DND-41 (cell line): Measurements from ENCODE around the gene CDH10.

ENCODE experiments used
- ATAC-seq: fragments of 200-7000 bp; cut with Tn5 transposase; 3 replicates; pipeline ENCODE4 v1.9.1; 2021; ENCODE audit warnings: low read depth; ENCODE audit not compliant: insufficient read depth
- DNase-seq: peaks from one replicate; pipeline ENCODE4 v3.0.0-alpha.2; 2020
- H2AFZ ChIP-seq: 2 replicates; pipeline ENCODE4 v1.6.0; 2012; ENCODE audit warnings: low read depth, low read length
- H3K27ac ChIP-seq: 2 replicates; pipeline ENCODE4 v1.5.1; 2012; ENCODE audit warnings: low read length, inconsistent platforms
- H3K27me3 ChIP-seq: fragments of 200-600 bp; sonication (generic); 2 replicates; pipeline ENCODE4 v1.6.0; 2012; ENCODE audit warnings: low read length, mild to moderate bottlenecking, inconsistent platforms; ENCODE audit not compliant: insufficient read depth, poor library complexity
- H3K36me3 ChIP-seq: 2 replicates; pipeline ENCODE4 v1.5.1; 2012; ENCODE audit warnings: low read length, inconsistent platforms; ENCODE audit not compliant: insufficient read depth
- H3K4me1 ChIP-seq: 2 replicates; pipeline ENCODE4 v1.5.1; 2012; ENCODE audit warnings: mild to moderate bottlenecking, low read length; ENCODE audit not compliant: insufficient read depth
- H3K4me2 ChIP-seq: 2 replicates; pipeline ENCODE4 v1.6.0; 2012; ENCODE audit warnings: mild to moderate bottlenecking, moderate library complexity, low read length, inconsistent platforms; ENCODE audit not compliant: insufficient read depth
- H3K4me3 ChIP-seq, 2 experiments: fragments of 200-600 bp in 1 of 2; shearing (Covaris generic) in 1 of 2; 2 replicates each; pipeline ENCODE4 v1.5.1; 2012 to 2016; ENCODE audit warnings: inconsistent platforms in 2 of 2, low read length in 2 of 2, mild to moderate bottlenecking in 2 of 2, low read depth in 1 of 2, moderate library complexity in 1 of 2
- H3K79me2 ChIP-seq: 2 replicates; pipeline ENCODE4 v1.6.0; 2012; ENCODE audit warnings: low read length, inconsistent platforms; ENCODE audit not compliant: insufficient read depth
- H3K9ac ChIP-seq: 2 replicates; pipeline ENCODE4 v1.6.0; 2012; ENCODE audit warnings: low read depth, mild to moderate bottlenecking, inconsistent platforms, low read length, moderate library complexity
- H3K9me3 ChIP-seq: 2 replicates; pipeline ENCODE4 v1.5.1; 2012; ENCODE audit warnings: low read length, moderate library complexity, mild to moderate bottlenecking, inconsistent platforms; ENCODE audit not compliant: insufficient read depth, severe bottlenecking
- H4K20me1 ChIP-seq: 2 replicates; pipeline ENCODE4 v1.6.0; 2012; ENCODE audit warnings: low read length; ENCODE audit not compliant: insufficient read depth
- CTCF ChIP-seq: IDR thresholded peaks from 2 replicates; pipeline ENCODE4 v1.5.1; 2012; ENCODE audit warnings: borderline replicate concordance, low read length, moderate library complexity, mild to moderate bottlenecking; ENCODE audit not compliant: poor library complexity, severe bottlenecking; ENCODE audit errors: extremely low read depth
- EZH2 ChIP-seq: IDR thresholded peaks from 3 replicates; pipeline ENCODE4 v1.6.1; 2012; ENCODE audit warnings: borderline replicate concordance, low read depth, mild to moderate bottlenecking, moderate library complexity, low read length, inconsistent platforms; ENCODE audit not compliant: severe bottlenecking

CDH10 gene

DNA sequence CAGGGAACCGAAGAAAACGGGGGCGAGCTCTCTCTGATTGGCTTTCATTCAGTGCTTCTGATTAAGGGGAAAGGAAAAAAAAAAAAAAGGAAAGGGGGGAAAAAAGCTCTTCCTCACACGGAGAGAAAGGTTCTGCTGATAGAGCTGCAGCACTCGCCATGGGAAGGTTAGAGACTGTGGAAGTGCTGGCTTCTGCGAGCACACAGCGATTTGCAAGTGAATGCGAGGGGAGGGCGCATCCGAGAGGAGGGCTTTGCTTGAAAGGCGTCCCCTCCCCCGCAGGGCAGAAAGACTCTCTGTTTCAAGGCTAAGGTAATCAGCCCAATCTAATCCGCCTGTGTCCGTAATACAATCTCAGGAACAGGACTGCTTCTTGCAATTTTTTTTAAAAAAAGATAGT lies at the start of gene CDH10:
TSS of gene CDH10 (minus strand) at position 218 of the 400 bp plus-strand sequence. CDS start 51,488 bp downstream, outside the sequence.
- DNase-seq (no peak), ATAC-seq (no peak)

DNA sequence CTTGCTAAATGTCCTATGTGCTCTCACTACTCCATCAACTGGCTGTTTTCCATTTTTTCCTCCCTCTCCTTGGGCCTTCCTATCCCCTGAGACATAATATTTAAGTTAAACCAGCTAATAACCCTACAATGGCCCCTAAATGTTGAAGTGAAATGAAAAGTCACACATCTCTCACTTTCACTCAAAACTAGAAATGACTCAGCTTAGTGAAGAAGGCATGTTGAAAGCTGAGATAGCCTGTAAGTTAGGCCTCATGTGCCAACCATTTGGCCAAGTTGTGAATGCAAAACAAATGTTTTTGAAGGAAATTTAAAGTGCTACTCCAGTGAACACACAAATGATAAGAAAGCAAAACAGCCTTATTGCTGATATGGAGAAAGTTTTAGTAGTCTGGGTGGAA lies 48.8 kb upstream of the CDH10 start:
- TF ChIP-seq CTCF (no peak), EZH2 (no peak)
- Histone ChIP-seq H3K79me2 (no peaks in the 10 kb centered on the region), H3K36me3 (no peaks in the 10 kb centered on the region), H3K4me2 (no peak overlapping the region), H4K20me1 (no peaks in the 10 kb centered on the region), H3K4me3 (no peak overlapping the region), H3K4me1 (no peaks in the 10 kb centered on the region), H3K9me3 (no peaks in the 10 kb centered on the region), H3K27ac (no peak overlapping the region), H3K27me3 (no peaks in the 10 kb centered on the region), H3K9ac (no peak overlapping the region), H2AFZ (no peak overlapping the region)
- DNase-seq (no peak), ATAC-seq (no peak)

More for the DNA sequence above, at the start of gene CDH10:
- no peak within 1 kb of the TSS for H3K27ac ChIP-seq
- no peaks in the 10 kb centered on the region for H3K36me3 ChIP-seq
- H3K4me2 ChIP-seq = no peak within 1 kb of the TSS
- no peaks in the 10 kb centered on the region for H3K79me2 ChIP-seq
- no peak within 1 kb of the TSS for H3K4me3 ChIP-seq
- no peaks in the 10 kb centered on the region for H3K9me3 ChIP-seq
- H3K4me1 ChIP-seq = no peaks in the 10 kb centered on the region
- no peaks in the 10 kb centered on the region for H3K27me3 ChIP-seq
- H2AFZ ChIP-seq = no peak within 1 kb of the TSS
- H3K9ac ChIP-seq = no peak within 1 kb of the TSS
- TF ChIP-seq EZH2 = no peak
- TF ChIP-seq CTCF = no peak
- no peaks in the 10 kb centered on the region for H4K20me1 ChIP-seq

DNA sequence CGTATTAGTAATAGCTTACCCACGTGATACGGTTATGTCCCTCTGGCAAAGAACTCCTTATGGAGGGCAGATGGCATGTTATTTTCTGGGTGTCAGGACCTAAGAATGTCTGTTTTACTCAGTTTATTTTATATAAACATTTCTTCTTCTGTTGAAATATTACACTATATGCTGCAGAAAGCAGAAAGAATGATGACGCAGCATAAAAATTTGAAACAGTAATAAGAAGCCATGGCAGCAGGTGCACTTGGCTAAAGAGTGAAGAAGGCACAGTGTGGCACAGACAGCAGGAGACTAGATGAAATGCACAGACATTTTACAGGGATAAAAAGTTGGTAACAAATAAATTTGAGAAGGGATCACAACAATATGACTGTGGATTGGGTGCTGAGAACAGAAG lies 46.3 kb upstream of the CDH10 start:
- no peak for TF ChIP-seq EZH2
- no peak for TF ChIP-seq CTCF
- Histone ChIP-seq H3K4me1 (no peaks in the 10 kb centered on the region), H3K9ac (no peak overlapping the region), H3K4me2 (no peak overlapping the region), H3K9me3 (peaks cover 16% of the 10 kb centered on the region), H3K36me3 (no peaks in the 10 kb centered on the region), H4K20me1 (no peaks in the 10 kb centered on the region), H3K27ac (no peak overlapping the region), H3K4me3 (no peak overlapping the region), H2AFZ (no peak overlapping the region), H3K79me2 (no peaks in the 10 kb centered on the region), H3K27me3 (no peaks in the 10 kb centered on the region)
- no peak for ATAC-seq
- no peak for DNase-seq

- peaks cover 13% of the 10 kb centered on the region for H3K9me3 ChIP-seq
- no peak for DNase-seq
- no peaks in the 10 kb centered on the region for H4K20me1 ChIP-seq
- no peaks in the 10 kb centered on the region for H3K79me2 ChIP-seq
- no peak overlapping the region for H3K4me2 ChIP-seq
- H3K36me3 ChIP-seq = no peaks in the 10 kb centered on the region
- ATAC-seq = no peak
- H3K4me3 ChIP-seq = no peak overlapping the region
- no peak overlapping the region for H3K9ac ChIP-seq
- TF ChIP-seq CTCF (no peak), EZH2 (no peak)
- H2AFZ ChIP-seq = no peak overlapping the region
- no peaks in the 10 kb centered on the region for H3K27me3 ChIP-seq
- no peak overlapping the region for H3K27ac ChIP-seq
- H3K4me1 ChIP-seq = no peaks in the 10 kb centered on the region
These were observed 36.3 kb upstream of the CDH10 start for GRCh38 chr5:24681106-24681505.
